Globus pallidus (tissue), 1 donor: ENCODE measurements around the gene SARNP.
"Not testable (repeated sequence)": the region's sequence is repeated elsewhere in the genome, so short reads cannot be mapped to it uniquely, and the experiment has no call there.

Experiments used
- DNase-seq: peaks from one replicate; pipeline ENCODE4 v3.0.0-alpha.2; 2015; ENCODE audit warnings: low spot score

Gene SARNP

GRCh38 chr12:55817345-55818139, at the start of gene SARNP, which contains the start of gene ORMDL2:
SARNP (minus strand) TSS chr12:55817724; CDS start chr12:55817701, 23 bp downstream.
ORMDL2 (plus strand) TSS chr12:55818041; CDS start chr12:55819000, 959 bp downstream.
- DNase-seq: peak; percentile 100

GRCh38 chr12:55866454-55867004, 49.0 kb upstream of the SARNP start:
- not testable (repeated sequence) for DNase-seq

- DNase-seq: no peak
Observed at GRCh38 chr12:55865327-55865726, 47.8 kb upstream of the SARNP start.

GRCh38 chr12:55862931-55863330, 45.4 kb upstream of the SARNP start:
- not testable (repeated sequence) for DNase-seq

GRCh38 chr12:55862286-55862685, 44.8 kb upstream of the SARNP start:
- DNase-seq: no peak

DNA sequence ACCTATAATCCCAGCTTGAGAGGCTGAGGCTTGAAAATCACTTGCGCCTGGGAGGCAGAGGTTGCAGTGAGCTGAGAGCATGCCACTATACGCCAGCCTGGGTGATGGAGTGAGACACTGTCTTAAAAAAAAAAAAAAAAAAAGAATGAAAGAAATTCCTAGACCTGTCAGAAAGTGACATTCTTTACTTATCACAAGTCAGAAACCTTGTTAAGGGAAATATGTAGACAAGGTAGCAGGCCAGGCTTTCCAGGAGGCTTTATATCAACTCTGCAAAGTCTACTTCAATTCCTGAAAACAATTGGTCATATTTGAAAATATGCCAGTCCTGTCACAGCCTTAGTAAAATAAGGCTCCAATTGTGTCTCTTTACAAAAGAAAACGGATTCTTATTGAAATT, 44.3 kb upstream of the SARNP start:
- DNase-seq: no peak

GRCh38 chr12:55861396-55861795, 43.9 kb upstream of the SARNP start:
- no peak for DNase-seq

DNA sequence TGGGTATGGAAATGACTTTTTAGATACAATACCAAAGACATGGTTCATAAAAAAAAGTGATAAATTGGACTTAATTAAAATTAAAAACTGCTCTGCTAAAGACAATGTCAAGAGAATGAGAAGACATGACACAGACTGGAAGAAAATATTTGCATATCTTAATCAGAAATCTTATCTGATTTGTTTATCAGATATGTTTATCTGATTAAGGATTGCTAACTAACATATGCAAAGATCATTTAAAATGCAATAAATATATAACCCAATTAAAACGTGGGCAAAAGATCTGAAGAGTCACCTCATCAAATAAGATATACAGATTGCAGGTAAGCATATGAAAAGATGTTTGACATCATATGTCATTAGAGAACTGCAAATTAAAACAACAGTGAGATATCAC, 35.2 kb upstream of the SARNP start:
- DNase-seq: no peak

- DNase-seq: no peak
Observed at GRCh38 chr12:55850893-55851292, 33.4 kb upstream of the SARNP start.

DNA sequence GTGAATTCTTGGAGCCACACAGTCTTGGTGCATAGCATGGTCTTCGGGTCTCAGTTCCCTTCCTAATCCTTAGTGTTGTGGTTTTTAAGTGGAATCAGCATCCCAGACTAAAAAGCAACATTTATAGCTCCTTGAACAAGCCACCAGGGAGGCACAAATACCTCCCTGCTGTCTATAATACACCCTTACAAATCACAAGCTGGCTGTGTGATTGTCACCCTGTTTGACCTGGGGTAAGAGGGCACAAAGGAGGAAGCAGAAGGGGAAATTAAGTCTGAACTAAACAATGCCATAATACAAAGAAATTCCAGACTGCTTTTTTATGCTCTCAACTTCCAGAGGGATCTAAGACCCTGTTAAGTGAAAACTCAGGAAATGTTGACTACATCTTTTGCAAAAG, 32.9 kb upstream of the SARNP start:
- DNase-seq: no peak

- DNase-seq: no peak
Observed at GRCh38 chr12:55849616-55850343, 32.3 kb upstream of the SARNP start.

DNA sequence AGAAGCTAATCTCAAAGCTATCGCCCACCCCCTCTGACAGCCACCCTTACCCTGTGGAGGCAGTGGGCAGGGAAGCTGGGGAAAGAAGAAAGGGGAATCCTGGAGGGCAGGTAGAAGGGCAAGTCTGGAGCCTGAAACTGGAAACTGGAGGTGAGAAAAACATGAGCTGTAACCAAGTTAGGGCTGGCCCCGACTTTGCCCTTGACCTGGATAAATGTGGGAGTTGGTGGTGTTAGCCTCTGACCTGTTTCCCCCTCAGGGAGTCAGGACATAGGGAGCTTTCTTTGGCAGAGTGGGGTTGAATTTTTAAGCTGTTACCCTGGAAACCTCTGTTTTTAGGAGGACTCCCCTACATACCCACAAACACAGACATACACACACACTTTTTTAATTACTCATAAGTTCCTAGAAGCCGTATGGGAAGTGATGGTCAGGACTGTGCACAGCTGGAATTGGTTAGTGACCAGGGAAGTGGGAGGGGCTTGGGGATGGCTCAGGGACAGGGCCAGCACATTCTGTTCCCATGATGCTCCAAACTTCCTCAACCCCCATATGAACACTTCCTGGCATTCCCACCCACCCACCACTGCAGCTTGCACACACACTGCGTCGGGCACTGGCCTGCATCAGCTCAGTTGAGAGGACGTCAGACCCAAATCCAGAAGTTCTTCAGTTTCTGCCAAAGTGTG, 30.2 kb upstream of the SARNP start:
- peak; percentile 28 for DNase-seq

DNA sequence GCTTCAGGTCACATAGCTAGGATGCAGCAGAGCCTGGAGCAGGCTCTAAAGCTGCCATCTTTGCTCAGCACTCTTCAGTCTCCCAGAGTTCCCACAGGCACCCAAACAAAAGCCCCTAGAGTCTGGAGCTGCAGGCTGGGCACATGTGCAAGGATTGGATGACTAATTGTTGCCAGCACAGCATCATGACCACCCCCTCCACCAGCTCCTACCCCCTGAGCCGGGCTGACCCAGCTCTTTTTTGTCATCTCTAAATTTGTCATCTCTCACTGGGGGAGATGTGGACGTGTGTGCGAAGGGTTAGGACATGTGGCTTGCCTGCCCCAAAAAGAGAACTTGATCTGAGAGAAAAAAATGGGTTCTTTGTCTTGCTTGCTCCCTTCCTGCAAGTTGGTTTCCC, 29.5 kb upstream of the SARNP start:
- DNase-seq: no peak

GRCh38 chr12:55845785-55846496, 28.4 kb upstream of the SARNP start:
- DNase-seq: no peak

DNA sequence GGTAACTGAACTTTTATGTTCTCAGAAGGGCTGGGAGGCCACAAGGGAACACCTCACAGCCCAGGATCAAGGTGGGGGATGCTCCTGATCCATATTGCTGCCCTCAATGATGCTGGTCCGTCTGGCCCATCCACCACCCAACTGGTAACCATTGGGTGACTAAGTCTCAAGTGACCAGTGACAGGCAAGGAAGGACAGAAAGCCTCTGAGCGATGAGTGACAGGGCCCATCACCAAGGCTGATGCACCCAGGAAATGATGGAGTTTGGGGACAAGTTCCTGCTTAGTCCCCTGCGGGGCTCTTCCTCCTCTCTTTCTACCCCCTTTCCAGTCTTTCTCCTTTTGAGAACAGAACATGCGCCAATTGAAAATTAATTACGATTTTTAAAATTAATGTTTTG, 27.8 kb upstream of the SARNP start:
- DNase-seq: no peak

- DNase-seq: no peak
Observed at GRCh38 chr12:55844961-55845360, 27.4 kb upstream of the SARNP start.

GRCh38 chr12:55843431-55843830, 25.9 kb upstream of the SARNP start:
- DNase-seq: no peak

GRCh38 chr12:55842681-55843429, 25.3 kb upstream of the SARNP start, which contains the start of gene MMP19:
MMP19 (minus strand) TSS chr12:55842936; CDS start chr12:55842830, 106 bp downstream.
- DNase-seq: no peak

- no peak for DNase-seq
Observed at GRCh38 chr12:55840581-55841351, 23.2 kb upstream of the SARNP start.
